OCI-LY3 (cell line): ENCODE data around the gene RASA2.

Experiments used
- EZH2phosphoT487 ChIP-seq: fragments of 200-600 bp; shearing (Covaris generic); IDR thresholded peaks from 2 replicates; pipeline ENCODE4 v1.6.1; 2018; ENCODE audit warnings: antibody characterized with exemption, mixed run types, low read depth
- TF ChIP-seq, protein P1 (sequence below): fragments of 200-600, 300-600 bp; sonication (generic); IDR thresholded peaks from 2 replicates; pipeline ENCODE4 v1.5.1; 2014; ENCODE audit warnings: antibody characterized with exemption, low read length, low read depth

DNA sequence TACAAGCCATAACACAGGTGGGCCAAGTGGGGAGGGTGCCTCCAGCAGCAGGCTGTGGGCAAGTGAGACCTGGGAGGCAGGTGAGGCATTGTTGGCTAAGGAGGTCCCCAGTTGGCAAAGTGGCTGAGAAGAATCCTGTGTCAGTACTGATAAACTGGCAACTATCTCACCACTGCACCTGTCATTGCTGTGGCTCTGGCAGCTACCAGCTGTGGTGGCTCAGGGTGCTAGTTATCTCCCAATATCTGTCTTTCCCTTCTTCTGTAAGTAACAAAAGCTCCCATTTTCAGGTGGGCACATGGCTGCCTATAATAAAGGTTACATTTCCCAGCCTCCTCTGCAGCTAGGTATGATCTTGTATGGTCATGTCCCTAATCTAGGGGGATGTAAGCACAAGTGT, 170.7 kb downstream of the RASA2 start:
- TF ChIP-seq EZH2phosphoT487, result no peak
- TF ChIP-seq, protein P1, sequence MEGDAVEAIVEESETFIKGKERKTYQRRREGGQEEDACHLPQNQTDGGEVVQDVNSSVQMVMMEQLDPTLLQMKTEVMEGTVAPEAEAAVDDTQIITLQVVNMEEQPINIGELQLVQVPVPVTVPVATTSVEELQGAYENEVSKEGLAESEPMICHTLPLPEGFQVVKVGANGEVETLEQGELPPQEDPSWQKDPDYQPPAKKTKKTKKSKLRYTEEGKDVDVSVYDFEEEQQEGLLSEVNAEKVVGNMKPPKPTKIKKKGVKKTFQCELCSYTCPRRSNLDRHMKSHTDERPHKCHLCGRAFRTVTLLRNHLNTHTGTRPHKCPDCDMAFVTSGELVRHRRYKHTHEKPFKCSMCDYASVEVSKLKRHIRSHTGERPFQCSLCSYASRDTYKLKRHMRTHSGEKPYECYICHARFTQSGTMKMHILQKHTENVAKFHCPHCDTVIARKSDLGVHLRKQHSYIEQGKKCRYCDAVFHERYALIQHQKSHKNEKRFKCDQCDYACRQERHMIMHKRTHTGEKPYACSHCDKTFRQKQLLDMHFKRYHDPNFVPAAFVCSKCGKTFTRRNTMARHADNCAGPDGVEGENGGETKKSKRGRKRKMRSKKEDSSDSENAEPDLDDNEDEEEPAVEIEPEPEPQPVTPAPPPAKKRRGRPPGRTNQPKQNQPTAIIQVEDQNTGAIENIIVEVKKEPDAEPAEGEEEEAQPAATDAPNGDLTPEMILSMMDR, result no peak
